Sigmoid colon (tissue), 7 donors: ENCODE measurements around the gene FCAMR. TPM values are rescaled to one million over a fixed set of nuclear protein-coding genes. Genes with fewer than 3 reads are reported as not detected.

Experiments
- DNase-seq: peaks from one replicate; pipeline ENCODE4 v3.0.0-alpha.2; 2019
- H3K27ac ChIP-seq, 4 donors: fragments of 200-600 bp; sonication (generic); one replicate each; pipeline ENCODE4 v1.5.1; 2016 to 2019; ENCODE audit warnings: mild to moderate bottlenecking in 1 of 4
- H3K27me3 ChIP-seq, 3 donors: fragments of 200-600 bp; sonication (generic); one replicate each; pipeline ENCODE4 v1.5.1; 2019; ENCODE audit warnings: mild to moderate bottlenecking in 1 of 3
- H3K36me3 ChIP-seq, 4 donors: fragments of 200-600 bp; sonication (generic); one replicate each; pipeline ENCODE4 v1.5.1; 2016 to 2019
- H3K4me1 ChIP-seq, 4 donors: fragments of 200-600 bp; sonication (generic); one replicate each; pipeline ENCODE4 v1.5.1; 2017 to 2019
- H3K4me3 ChIP-seq, 4 donors: fragments of 200-600 bp; sonication (generic); one replicate each; pipeline ENCODE4 v1.5.1; 2017 to 2019; ENCODE audit warnings: mild to moderate bottlenecking in 2 of 4, moderate library complexity in 1 of 4
- H3K9me3 ChIP-seq, 4 donors: fragments of 200-600 bp in 3 of 4; sonication (generic) in 3 of 4; one replicate each; pipeline versions ENCODE4 v1.5.1 to v1.6.1; 2013 to 2019
- EP300 ChIP-seq, 4 donors: sonication (generic); formaldehyde crosslinking; IDR thresholded peaks; one replicate each; pipeline ENCODE4 v1.6.1; 2017; ENCODE audit warnings: antibody characterized with exemption in 4 of 4
- POLR2A ChIP-seq, 2 donors: fragments of 450-650 bp; IDR thresholded peaks; one replicate each; pipeline ENCODE4 v1.6.1; 2016; ENCODE audit warnings: antibody characterized with exemption in 2 of 2, mild to moderate bottlenecking in 2 of 2, moderate library complexity in 2 of 2
- POLR2AphosphoS5 ChIP-seq, 4 donors: sonication (generic); formaldehyde crosslinking; IDR thresholded peaks; one replicate each; pipeline ENCODE4 v1.6.1; 2017; ENCODE audit warnings: antibody characterized with exemption in 4 of 4
- WGBS, 2 donors: extraction: QIAGEN DNeasy Blood & Tissue Kit; methylation state at CpG; one replicate each; pipeline ENCODE4 v1.1.7; 2013; 5-methylcytosine and 5-hydroxymethylcytosine counted together
- intact Hi-C: fragments of 100-400 bp; cut with DNase I; formaldehyde crosslinking; loops from one replicate; pipeline ENCODE4 v1.15.1; 2023
- polyA plus RNA-seq, 3 donors: library from polyadenylated mRNA; stranded (reverse); fragments of 200-250 nt; gene quantifications; one replicate each; pipeline ENCODE4 v1.2.3, GENCODE V29; 2013
- total RNA-seq, 4 donors: library from RNA; depleted of rRNA; stranded (reverse); fragments of >200 nt; gene quantifications; one replicate each; pipeline ENCODE4 v1.1.0, GENCODE V29; 2016
- TF ChIP-seq, protein P1 (sequence below), 4 experiments: fragments of 450-650 bp in 3 of 4; fragments of 200-600 bp in 1 of 4; IDR thresholded peaks; one replicate each; pipeline ENCODE4 v1.5.1; 2016 to 2019; ENCODE audit warnings: antibody characterized with exemption in 4 of 4, mild to moderate bottlenecking in 3 of 4, moderate library complexity in 2 of 4
- donor health status: healthy with polysubstance abuse.
- donor health status: Bipolar disorder and iron deficiency.
- donor health status: healthy.

The FCAMR gene
- total and polyA plus RNA-seq, 7 donors: 1.5 TPM; not detected in 6

- no peaks in the 10 kb centered on the region for H3K9me3 ChIP-seq
- no peak for DNase-seq
- intact Hi-C loops: no loop called here
- no peaks in the 10 kb centered on the region for H3K36me3 ChIP-seq
- TF ChIP-seq, protein P1, sequence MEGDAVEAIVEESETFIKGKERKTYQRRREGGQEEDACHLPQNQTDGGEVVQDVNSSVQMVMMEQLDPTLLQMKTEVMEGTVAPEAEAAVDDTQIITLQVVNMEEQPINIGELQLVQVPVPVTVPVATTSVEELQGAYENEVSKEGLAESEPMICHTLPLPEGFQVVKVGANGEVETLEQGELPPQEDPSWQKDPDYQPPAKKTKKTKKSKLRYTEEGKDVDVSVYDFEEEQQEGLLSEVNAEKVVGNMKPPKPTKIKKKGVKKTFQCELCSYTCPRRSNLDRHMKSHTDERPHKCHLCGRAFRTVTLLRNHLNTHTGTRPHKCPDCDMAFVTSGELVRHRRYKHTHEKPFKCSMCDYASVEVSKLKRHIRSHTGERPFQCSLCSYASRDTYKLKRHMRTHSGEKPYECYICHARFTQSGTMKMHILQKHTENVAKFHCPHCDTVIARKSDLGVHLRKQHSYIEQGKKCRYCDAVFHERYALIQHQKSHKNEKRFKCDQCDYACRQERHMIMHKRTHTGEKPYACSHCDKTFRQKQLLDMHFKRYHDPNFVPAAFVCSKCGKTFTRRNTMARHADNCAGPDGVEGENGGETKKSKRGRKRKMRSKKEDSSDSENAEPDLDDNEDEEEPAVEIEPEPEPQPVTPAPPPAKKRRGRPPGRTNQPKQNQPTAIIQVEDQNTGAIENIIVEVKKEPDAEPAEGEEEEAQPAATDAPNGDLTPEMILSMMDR (IDR thresholded peaks at IDR 0.05): no peak
- no peak for TF ChIP-seq POLR2AphosphoS5 (IDR thresholded peaks at IDR 0.05)
- no peak for TF ChIP-seq POLR2A (IDR thresholded peaks at IDR 0.05)
- no peak for TF ChIP-seq EP300 (IDR thresholded peaks at IDR 0.05)
- 16 to 73% methylated on average over 3 of the region's 3 CpGs for WGBS, 2 donors
- H3K27ac ChIP-seq: no peak overlapping the region
- no peaks in the 10 kb centered on the region for H3K4me1 ChIP-seq
- H3K27me3 ChIP-seq: peaks cover 0 to 7% (median 0%) of the 10 kb centered on the region in 3 donors
- H3K4me3 ChIP-seq: no peak overlapping the region
Measured at GRCh38 chr1:206940588-206940936, 29.7 kb downstream of the FCAMR start.

DNA sequence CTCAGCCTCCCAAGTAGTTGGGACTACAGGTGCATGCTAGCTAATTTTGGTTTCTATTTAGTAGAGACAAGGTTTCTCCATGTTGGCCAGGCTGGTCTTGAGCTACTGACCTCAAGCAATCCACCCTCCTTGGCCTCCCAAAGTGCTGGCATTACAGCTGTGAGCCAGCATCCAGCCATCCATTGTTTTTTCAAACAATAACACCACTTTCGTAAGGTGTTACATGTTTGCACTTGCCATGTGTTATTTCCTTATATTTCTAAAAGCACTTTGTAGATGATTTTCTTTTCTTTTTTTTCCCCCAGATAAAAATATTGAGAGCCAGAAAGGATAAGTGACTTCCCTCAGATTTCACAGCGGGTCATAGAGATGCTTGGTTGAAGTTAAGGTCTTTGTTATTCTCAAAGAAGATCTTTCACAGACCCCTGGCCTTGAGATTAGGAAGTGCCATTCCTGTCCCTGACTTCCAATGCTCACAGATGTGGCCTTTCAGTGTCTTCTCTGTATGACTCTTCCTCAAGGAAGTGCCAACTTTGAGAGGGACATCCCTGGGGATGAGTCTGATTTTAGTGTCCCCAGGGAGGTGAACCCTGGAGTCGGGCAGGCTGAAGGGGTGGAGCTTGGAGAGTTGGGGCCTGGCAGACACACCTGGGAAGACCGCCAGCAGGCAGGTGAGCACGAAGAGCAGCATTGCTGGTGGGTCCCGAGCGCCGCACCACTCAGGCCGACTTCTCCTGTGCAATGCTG is 30.2 kb downstream of the FCAMR start:
- TF ChIP-seq POLR2AphosphoS5 (IDR thresholded peaks at IDR 0.05): no peak
- TF ChIP-seq POLR2A (IDR thresholded peaks at IDR 0.05): no peak
- no peak for TF ChIP-seq EP300 (IDR thresholded peaks at IDR 0.05)
- TF ChIP-seq, protein P1 (IDR thresholded peaks at IDR 0.05): no peak
- DNase-seq: no peak
- Histone ChIP-seq H3K4me1 (no peaks in the 10 kb centered on the region), H3K27ac (no peak overlapping the region), H3K9me3 (no peaks in the 10 kb centered on the region), H3K36me3 (no peaks in the 10 kb centered on the region), H3K27me3 (peaks cover 0 to 7% (median 0%) of the 10 kb centered on the region in 3 donors), H3K4me3 (no peak overlapping the region)
- WGBS, 2 donors: 16 to 69% methylated on average over 9 of the region's 9 CpGs
- intact Hi-C loops: no loop called here

GRCh38 chr1:206939131-206939530 is 31.1 kb downstream of the FCAMR start:
- H3K9me3 ChIP-seq: no peaks in the 10 kb centered on the region
- no peaks in the 10 kb centered on the region for H3K4me1 ChIP-seq
- no peak overlapping the region for H3K4me3 ChIP-seq
- no peak for DNase-seq
- 22 to 75% methylated on average over 13 of the region's 13 CpGs for WGBS, 2 donors
- TF ChIP-seq EP300 (IDR thresholded peaks at IDR 0.05) (no peak), POLR2AphosphoS5 (IDR thresholded peaks at IDR 0.05) (no peak), POLR2A (IDR thresholded peaks at IDR 0.05) (no peak)
- TF ChIP-seq, protein P1 (IDR thresholded peaks at IDR 0.05): no peak
- H3K27me3 ChIP-seq: no peaks in the 10 kb centered on the region
- intact Hi-C loops: no loop called here
- no peaks in the 10 kb centered on the region for H3K36me3 ChIP-seq
- H3K27ac ChIP-seq: no peak overlapping the region

- intact Hi-C loops: no loop called here
- no peaks in the 10 kb centered on the region for H3K4me1 ChIP-seq
Measured at GRCh38 chr1:206937425-206937824, 32.8 kb downstream of the FCAMR start.

DNA sequence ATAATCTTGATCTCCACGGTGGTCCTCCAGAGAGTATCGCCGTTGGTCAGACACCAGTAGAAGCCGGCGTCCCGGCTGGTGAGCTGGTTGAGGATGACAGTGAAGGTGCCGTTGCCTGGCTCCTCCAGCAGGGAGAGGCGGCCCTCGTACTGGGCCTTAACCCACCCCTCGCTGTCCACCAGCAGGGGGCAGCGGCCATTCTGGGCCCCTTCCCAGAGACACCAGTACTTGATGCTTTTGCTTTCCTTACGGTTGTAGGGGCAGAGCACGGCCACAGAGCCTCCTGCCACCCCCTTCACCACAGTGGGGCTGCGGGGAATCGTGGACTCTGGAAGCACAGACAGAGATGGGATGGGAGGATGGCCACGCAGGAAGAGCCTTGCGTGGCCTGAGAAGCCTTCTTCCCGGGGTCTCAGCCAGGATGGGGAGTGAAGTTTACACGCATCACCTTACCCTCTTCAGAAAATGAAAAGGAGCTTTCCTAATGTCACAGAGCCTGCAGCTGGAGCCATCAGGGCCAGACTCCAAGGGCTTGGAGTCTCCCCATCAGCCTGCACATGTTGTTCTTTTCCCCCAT is 34.7 kb downstream of the FCAMR start:
- Histone ChIP-seq H3K9me3 (no peaks in the 10 kb centered on the region), H3K27ac (no peak overlapping the region), H3K4me1 (no peaks in the 10 kb centered on the region), H3K4me3 (no peak overlapping the region), H3K27me3 (no peaks in the 10 kb centered on the region), H3K36me3 (no peaks in the 10 kb centered on the region)
- TF ChIP-seq, protein P1 (IDR thresholded peaks at IDR 0.05): peak in 2 of 4 experiments; percentile 13 to 28
- TF ChIP-seq EP300 (IDR thresholded peaks at IDR 0.05): no peak
- intact Hi-C loops: no loop called here
- WGBS, 2 donors: 46 to 67% methylated on average over 19 of the region's 19 CpGs
- no peak for DNase-seq

More at GRCh38 chr1:206937425-206937824, 32.8 kb downstream of the FCAMR start:
- no peak for DNase-seq
- Histone ChIP-seq H3K27me3 (no peaks in the 10 kb centered on the region), H3K4me3 (no peak overlapping the region), H3K27ac (no peak overlapping the region), H3K9me3 (no peaks in the 10 kb centered on the region), H3K36me3 (no peaks in the 10 kb centered on the region)
- 49 to 78% methylated on average over 6 of the region's 6 CpGs for WGBS, 2 donors
- TF ChIP-seq POLR2AphosphoS5 (IDR thresholded peaks at IDR 0.05) (no peak), EP300 (IDR thresholded peaks at IDR 0.05) (no peak), POLR2A (IDR thresholded peaks at IDR 0.05) (no peak)
